Trophoblast cell (in vitro differentiated cells and primary cell): ENCODE measurements around the gene CMKLR1.

Experiments
- DNase-seq, 2 donors: peaks; one replicate each; pipeline ENCODE4 v3.0.0-alpha.2; 2016
- H2AFZ ChIP-seq: 2 replicates; pipeline ENCODE4 v1.6.1; 2013; ENCODE audit warnings: low read length, moderate library complexity, mild to moderate bottlenecking; ENCODE audit not compliant: insufficient read depth, poor library complexity
- H2AK5ac ChIP-seq: 2 replicates; pipeline ENCODE4 v1.6.1; 2013; ENCODE audit warnings: mild to moderate bottlenecking, low read length
- H2BK120ac ChIP-seq: 2 replicates; pipeline ENCODE4 v1.6.1; 2013; ENCODE audit warnings: low read length, mild to moderate bottlenecking, moderate library complexity; ENCODE audit not compliant: insufficient read depth, poor library complexity
- H2BK12ac ChIP-seq: 2 replicates; pipeline ENCODE4 v1.6.1; 2013; ENCODE audit warnings: mild to moderate bottlenecking, low read length, moderate library complexity
- H2BK5ac ChIP-seq: 2 replicates; pipeline ENCODE4 v1.6.1; 2013; ENCODE audit warnings: low read length, low read depth, moderate library complexity, mild to moderate bottlenecking; ENCODE audit not compliant: poor library complexity
- H3K14ac ChIP-seq: 2 replicates; pipeline ENCODE4 v1.6.1; 2013; ENCODE audit warnings: mild to moderate bottlenecking, low read length
- H3K18ac ChIP-seq: 2 replicates; pipeline ENCODE4 v1.6.1; 2013; ENCODE audit warnings: mild to moderate bottlenecking, low read length
- H3K23ac ChIP-seq: 2 replicates; pipeline ENCODE4 v1.6.1; 2013; ENCODE audit warnings: low read length
- H3K27ac ChIP-seq: 2 replicates; pipeline ENCODE4 v1.5.1; 2013; ENCODE audit warnings: low read depth, mild to moderate bottlenecking, inconsistent platforms, low read length, moderate library complexity
- H3K27me3 ChIP-seq: 2 replicates; pipeline ENCODE4 v1.6.1; 2013; ENCODE audit warnings: inconsistent platforms, mild to moderate bottlenecking, low read length, moderate library complexity; ENCODE audit not compliant: insufficient read depth
- H3K36me3 ChIP-seq, 2 experiments: 1 replicate in 1 of 2; 2 replicates in 1 of 2; pipeline ENCODE4 v1.6.1; 2013; ENCODE audit warnings: low read length in 2 of 2, mild to moderate bottlenecking in 2 of 2, moderate library complexity in 1 of 2; ENCODE audit not compliant: insufficient read depth in 2 of 2, control insufficient read depth in 1 of 2
- H3K4ac ChIP-seq: 2 replicates; pipeline ENCODE4 v1.6.1; 2013; ENCODE audit warnings: low read depth, mild to moderate bottlenecking, low read length, moderate library complexity
- H3K4me1 ChIP-seq, 2 experiments: 1 replicate in 1 of 2; 2 replicates in 1 of 2; pipeline ENCODE4 v1.6.1; 2013; ENCODE audit warnings: low read length in 2 of 2, mild to moderate bottlenecking in 2 of 2, moderate library complexity in 1 of 2; ENCODE audit not compliant: insufficient read depth in 2 of 2, control insufficient read depth in 1 of 2
- H3K4me2 ChIP-seq: 2 replicates; pipeline ENCODE4 v1.6.1; 2013; ENCODE audit warnings: inconsistent platforms, mild to moderate bottlenecking, low read length, moderate library complexity
- H3K4me3 ChIP-seq: 2 replicates; pipeline ENCODE4 v1.5.1; 2013; ENCODE audit warnings: mild to moderate bottlenecking, low read depth, low read length, inconsistent platforms
- H3K79me1 ChIP-seq: one replicate; pipeline ENCODE4 v1.6.1; 2013; ENCODE audit warnings: low read length
- H3K79me2 ChIP-seq: 2 replicates; pipeline ENCODE4 v1.6.1; 2013; ENCODE audit warnings: low read length, mild to moderate bottlenecking; ENCODE audit not compliant: control insufficient read depth, insufficient read depth, poor library complexity
- H3K9ac ChIP-seq: 2 replicates; pipeline ENCODE4 v1.6.1; 2013; ENCODE audit warnings: mild to moderate bottlenecking, low read length
- H3K9me3 ChIP-seq: 2 replicates; pipeline ENCODE4 v1.6.1; 2013; ENCODE audit warnings: low read depth, mild to moderate bottlenecking, control low read depth, inconsistent platforms, low read length; ENCODE audit not compliant: insufficient read depth
- H4K12ac ChIP-seq: 2 replicates; pipeline ENCODE4 v1.6.1; 2013; ENCODE audit warnings: low read depth, mild to moderate bottlenecking, low read length, moderate library complexity
- H4K8ac ChIP-seq: 2 replicates; pipeline ENCODE4 v1.6.1; 2013; ENCODE audit warnings: low read depth, mild to moderate bottlenecking, low read length, moderate library complexity
- H4K91ac ChIP-seq: one replicate; pipeline ENCODE4 v1.6.1; 2013; ENCODE audit warnings: low read depth, mild to moderate bottlenecking, low read length, moderate library complexity
- WGBS: extraction: QIAGEN DNeasy Blood & Tissue Kit; methylation state at CpG from one replicate; pipeline ENCODE4 v1.1.7; 2013; ENCODE audit warnings: missing lambda C conversion rate; ENCODE audit not compliant: insufficient read length, insufficient coverage; ENCODE audit errors: extremely low coverage; 5-methylcytosine and 5-hydroxymethylcytosine counted together

Gene CMKLR1

GRCh38 chr12:108253540-108253939, 85.6 kb downstream of the CMKLR1 start:
- Histone ChIP-seq H3K23ac (no peak overlapping the region), H2BK5ac (no peak overlapping the region), H3K79me1 (no peaks in the 10 kb centered on the region), H2AFZ (no peak overlapping the region), H4K12ac (no peak overlapping the region), H3K9ac (no peak overlapping the region), H3K4me3 (no peak overlapping the region), H3K4me1 (no peaks in the 10 kb centered on the region), H4K8ac (no peak overlapping the region), H2BK12ac (no peak overlapping the region), H3K4me2 (no peak overlapping the region), H3K18ac (no peak overlapping the region), H3K14ac (no peak overlapping the region), H4K91ac (no peak overlapping the region), H3K79me2 (no peaks in the 10 kb centered on the region), H3K4ac (no peak overlapping the region), H3K9me3 (no peaks in the 10 kb centered on the region), H2BK120ac (no peak overlapping the region), H2AK5ac (no peak overlapping the region), H3K36me3 (no peaks in the 10 kb centered on the region), H3K27ac (no peak overlapping the region), H3K27me3 (no peaks in the 10 kb centered on the region)
- DNase-seq, result no peak
- WGBS, result no CpG with 5 or more reads among the region's 4 CpGs

GRCh38 chr12:108252523-108252922, 86.6 kb downstream of the CMKLR1 start:
- Histone ChIP-seq H4K8ac (no peak overlapping the region), H3K27me3 (no peaks in the 10 kb centered on the region), H2BK120ac (no peak overlapping the region), H3K9ac (no peak overlapping the region), H2BK12ac (no peak overlapping the region), H3K36me3 (no peaks in the 10 kb centered on the region), H4K91ac (no peak overlapping the region), H3K27ac (no peak overlapping the region), H3K18ac (no peak overlapping the region), H2BK5ac (no peak overlapping the region), H3K9me3 (no peaks in the 10 kb centered on the region), H3K4me3 (no peak overlapping the region), H4K12ac (no peak overlapping the region), H3K79me2 (no peaks in the 10 kb centered on the region), H3K14ac (no peak overlapping the region), H2AFZ (no peak overlapping the region), H2AK5ac (no peak overlapping the region), H3K79me1 (no peaks in the 10 kb centered on the region), H3K4ac (no peak overlapping the region), H3K4me1 (no peaks in the 10 kb centered on the region), H3K23ac (no peak overlapping the region), H3K4me2 (no peak overlapping the region)
- DNase-seq, result no peak
- no CpG with 5 or more reads among the region's 7 CpGs for whole genome bisulfite sequencing

GRCh38 chr12:108248011-108248410, 91.1 kb downstream of the CMKLR1 start:
- H2AK5ac ChIP-seq, result no peak overlapping the region
- no peak overlapping the region for H3K9ac ChIP-seq
- H4K91ac ChIP-seq, result no peak overlapping the region
- H3K4me3 ChIP-seq, result no peak overlapping the region
- no peaks in the 10 kb centered on the region for H3K79me2 ChIP-seq
- no peak overlapping the region for H2BK120ac ChIP-seq
- no peak overlapping the region for H2BK12ac ChIP-seq
- no CpG with 5 or more reads among the region's 13 CpGs for WGBS
- H4K12ac ChIP-seq, result no peak overlapping the region
- H3K36me3 ChIP-seq, result no peaks in the 10 kb centered on the region
- H3K18ac ChIP-seq, result no peak overlapping the region
- H3K79me1 ChIP-seq, result no peaks in the 10 kb centered on the region
- H3K4ac ChIP-seq, result no peak overlapping the region
- H2BK5ac ChIP-seq, result no peak overlapping the region
- H3K4me2 ChIP-seq, result no peak overlapping the region
- H3K27ac ChIP-seq, result no peak overlapping the region
- H3K4me1 ChIP-seq, result no peaks in the 10 kb centered on the region
- H4K8ac ChIP-seq, result no peak overlapping the region
- no peak overlapping the region for H2AFZ ChIP-seq
- no peaks in the 10 kb centered on the region for H3K27me3 ChIP-seq
- no peaks in the 10 kb centered on the region for H3K9me3 ChIP-seq
- H3K23ac ChIP-seq, result no peak overlapping the region
- no peak overlapping the region for H3K14ac ChIP-seq
- no peak for DNase-seq

- H3K9me3 ChIP-seq, result no peaks in the 10 kb centered on the region
- H3K14ac ChIP-seq, result no peak overlapping the region
- no peaks in the 10 kb centered on the region for H3K79me2 ChIP-seq
- H3K18ac ChIP-seq, result no peak overlapping the region
- H2BK5ac ChIP-seq, result no peak overlapping the region
- no peak overlapping the region for H2BK12ac ChIP-seq
- no peaks in the 10 kb centered on the region for H3K36me3 ChIP-seq
- no peak overlapping the region for H2AFZ ChIP-seq
- no peaks in the 10 kb centered on the region for H3K79me1 ChIP-seq
- no peak overlapping the region for H4K12ac ChIP-seq
- no peak overlapping the region for H4K91ac ChIP-seq
- no peak overlapping the region for H3K23ac ChIP-seq
- H2AK5ac ChIP-seq, result no peak overlapping the region
- no peak overlapping the region for H3K4me2 ChIP-seq
- 100% methylated on average over 1 of the region's 2 CpGs for WGBS
- DNase-seq, result no peak
- no peak overlapping the region for H3K4me3 ChIP-seq
- H4K8ac ChIP-seq, result no peak overlapping the region
- no peaks in the 10 kb centered on the region for H3K4me1 ChIP-seq
- H3K9ac ChIP-seq, result no peak overlapping the region
- no peaks in the 10 kb centered on the region for H3K27me3 ChIP-seq
- H3K27ac ChIP-seq, result no peak overlapping the region
- no peak overlapping the region for H2BK120ac ChIP-seq
- no peak overlapping the region for H3K4ac ChIP-seq
These were observed 92.0 kb downstream of the CMKLR1 start for GRCh38 chr12:108247130-108247529.
